Measurements from ENCODE around the gene C16orf78.
"Not testable (repeated sequence)": the region's sequence is repeated elsewhere in the genome, so short reads cannot be mapped to it uniquely, and the experiment has no call there.

The C16orf78 gene

DNA sequence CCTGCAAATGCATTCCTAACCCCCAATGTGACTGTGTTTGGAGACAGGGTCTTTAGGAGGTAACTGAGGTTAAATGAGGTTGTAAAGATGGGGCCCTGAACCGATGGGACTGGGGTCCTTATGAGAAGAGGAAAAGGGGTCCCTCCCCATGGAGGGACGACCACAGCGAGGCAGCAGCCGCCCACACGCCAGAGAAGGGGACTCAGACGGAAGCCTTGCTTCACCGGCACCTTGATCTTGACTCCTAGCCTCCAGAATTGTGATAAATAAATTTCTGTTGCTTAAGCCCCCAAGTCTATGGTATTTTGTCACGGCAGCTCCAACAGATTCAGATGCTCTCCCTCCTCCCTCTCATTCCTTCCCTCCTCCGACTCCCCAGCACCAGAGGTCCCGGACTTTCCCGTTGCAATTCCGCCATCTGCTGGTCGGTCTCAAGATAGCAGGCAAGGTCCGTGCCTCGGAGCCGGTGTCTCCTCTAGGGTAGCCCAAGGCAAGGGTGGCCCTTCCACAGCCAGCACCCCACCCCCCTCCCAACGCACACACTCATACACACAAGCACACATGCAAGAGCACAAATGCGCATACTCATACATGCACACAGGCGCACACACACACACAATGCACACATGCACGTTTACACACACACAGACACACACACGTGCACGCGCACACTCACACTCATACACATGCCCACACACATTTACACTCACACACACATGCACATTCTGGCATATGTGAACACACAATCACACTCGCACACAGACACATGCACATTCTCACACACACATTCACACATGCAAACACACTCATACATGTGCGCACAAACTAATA lies 23.1 kb upstream of the C16orf78 start:
- DNase-seq = peak; percentile 81

DNA sequence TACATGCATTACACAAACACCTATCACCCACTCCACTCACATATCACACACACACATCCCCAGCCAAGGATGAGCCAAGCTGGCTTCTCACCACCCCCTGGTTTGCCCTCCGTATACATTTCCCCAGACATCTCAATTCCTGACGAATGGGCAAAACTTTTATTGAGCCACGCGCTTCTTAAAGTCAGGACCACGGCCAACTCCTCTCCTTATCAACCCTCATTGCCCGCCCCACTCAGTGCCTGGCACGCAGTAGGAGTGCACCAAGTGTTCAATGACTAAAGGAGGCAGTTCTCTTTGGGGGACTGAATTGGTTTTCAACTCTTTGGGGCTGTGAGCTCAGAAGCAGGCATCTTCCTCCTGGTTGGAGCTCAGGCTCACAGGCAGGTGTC lies 22.5 kb upstream of the C16orf78 start:
- DNase-seq = no peak

- no peak for DNase-seq
These were observed 20.7 kb upstream of the C16orf78 start for GRCh38 chr16:49352892-49353291.

GRCh38 chr16:49353680-49354079 lies 19.9 kb upstream of the C16orf78 start:
- no peak for DNase-seq

- no peak for DNase-seq
These were observed 19.5 kb upstream of the C16orf78 start for GRCh38 chr16:49354101-49354500.

DNA sequence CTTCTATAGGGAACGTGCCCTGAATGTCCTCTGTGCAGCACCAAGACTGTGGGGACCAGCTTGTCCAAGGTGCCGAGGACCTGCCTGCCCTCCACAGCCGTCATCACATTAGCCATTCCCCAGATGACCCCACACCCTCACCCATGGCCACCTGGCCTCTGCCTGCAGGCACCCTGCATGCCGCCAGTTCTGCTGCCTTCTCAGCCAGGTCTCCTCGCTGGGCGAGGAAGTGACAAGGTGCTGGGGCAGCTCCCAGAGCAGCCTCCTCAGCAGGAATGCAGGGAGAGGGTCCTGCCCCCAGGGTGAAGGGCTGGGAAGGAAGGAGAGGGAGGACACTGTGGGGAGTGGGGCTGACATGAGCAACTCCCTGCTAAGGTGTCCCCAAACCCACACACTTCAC lies 18.6 kb upstream of the C16orf78 start:
- no peak for DNase-seq

GRCh38 chr16:49355933-49356665 lies 17.5 kb upstream of the C16orf78 start:
- DNase-seq = no peak

DNA sequence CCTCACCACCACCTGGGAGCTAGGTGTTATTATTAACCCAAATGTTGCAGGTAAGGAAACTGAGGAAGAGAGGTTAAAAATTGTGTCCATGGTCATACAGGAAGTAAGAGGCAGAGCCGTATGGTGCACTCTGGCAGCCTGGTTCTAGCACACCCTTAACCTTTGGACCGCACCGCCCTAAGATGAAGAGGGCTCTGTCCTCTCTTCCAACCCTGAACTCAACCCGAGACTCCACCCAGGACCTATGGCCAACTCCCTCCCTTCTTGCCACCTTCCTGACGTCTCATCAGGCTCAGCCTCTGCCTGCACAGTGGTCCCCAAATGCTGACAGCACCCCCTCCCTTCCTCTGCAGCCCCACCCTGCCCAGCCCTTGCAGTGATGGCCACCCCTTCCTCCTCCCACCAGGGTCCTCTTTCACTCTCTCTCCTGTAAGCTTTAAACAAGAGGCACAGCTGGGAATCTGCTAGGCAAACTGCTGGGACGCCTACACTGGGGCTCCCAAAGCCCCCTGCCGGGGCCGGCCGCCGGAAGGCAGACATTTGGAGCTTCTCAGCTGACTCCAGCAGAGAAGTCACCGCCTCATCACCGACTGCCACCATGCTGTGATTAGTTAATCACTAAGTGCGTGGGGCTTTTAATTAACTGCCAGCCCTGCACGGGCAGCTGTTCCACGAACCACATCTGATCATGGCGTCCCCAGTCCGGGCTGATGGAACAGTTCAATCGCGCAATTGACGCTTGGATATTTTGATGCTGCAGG lies 16.7 kb upstream of the C16orf78 start:
- no peak for DNase-seq

- DNase-seq = no peak
These were observed 14.0 kb upstream of the C16orf78 start for GRCh38 chr16:49359591-49359990.

- DNase-seq = not testable (repeated sequence)
These were observed 11.9 kb upstream of the C16orf78 start for GRCh38 chr16:49361731-49362130.

GRCh38 chr16:49362230-49362629 lies 11.4 kb upstream of the C16orf78 start:
- DNase-seq = no peak

- DNase-seq = no peak
These were observed 7.7 kb upstream of the C16orf78 start for GRCh38 chr16:49365711-49366509.

DNA sequence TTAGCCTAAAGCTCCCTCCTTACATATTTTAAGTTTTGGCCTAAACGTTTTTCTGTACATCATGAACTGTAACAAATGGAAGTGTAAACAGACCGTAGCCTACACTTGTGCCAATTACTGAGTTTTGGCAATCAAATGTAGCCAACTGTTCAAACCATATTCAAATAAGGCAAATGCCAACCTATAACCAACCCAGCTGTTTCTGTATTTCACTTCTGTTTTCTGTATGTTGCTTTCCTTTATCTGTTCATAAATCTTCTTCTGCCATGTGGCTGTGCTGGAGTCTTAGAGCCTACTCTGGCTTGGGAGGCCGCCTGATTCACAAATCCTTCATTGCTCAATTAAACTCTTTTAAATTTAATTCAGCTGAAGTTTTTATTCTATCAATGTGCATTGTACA lies 6.9 kb upstream of the C16orf78 start:
- no peak for DNase-seq

DNA sequence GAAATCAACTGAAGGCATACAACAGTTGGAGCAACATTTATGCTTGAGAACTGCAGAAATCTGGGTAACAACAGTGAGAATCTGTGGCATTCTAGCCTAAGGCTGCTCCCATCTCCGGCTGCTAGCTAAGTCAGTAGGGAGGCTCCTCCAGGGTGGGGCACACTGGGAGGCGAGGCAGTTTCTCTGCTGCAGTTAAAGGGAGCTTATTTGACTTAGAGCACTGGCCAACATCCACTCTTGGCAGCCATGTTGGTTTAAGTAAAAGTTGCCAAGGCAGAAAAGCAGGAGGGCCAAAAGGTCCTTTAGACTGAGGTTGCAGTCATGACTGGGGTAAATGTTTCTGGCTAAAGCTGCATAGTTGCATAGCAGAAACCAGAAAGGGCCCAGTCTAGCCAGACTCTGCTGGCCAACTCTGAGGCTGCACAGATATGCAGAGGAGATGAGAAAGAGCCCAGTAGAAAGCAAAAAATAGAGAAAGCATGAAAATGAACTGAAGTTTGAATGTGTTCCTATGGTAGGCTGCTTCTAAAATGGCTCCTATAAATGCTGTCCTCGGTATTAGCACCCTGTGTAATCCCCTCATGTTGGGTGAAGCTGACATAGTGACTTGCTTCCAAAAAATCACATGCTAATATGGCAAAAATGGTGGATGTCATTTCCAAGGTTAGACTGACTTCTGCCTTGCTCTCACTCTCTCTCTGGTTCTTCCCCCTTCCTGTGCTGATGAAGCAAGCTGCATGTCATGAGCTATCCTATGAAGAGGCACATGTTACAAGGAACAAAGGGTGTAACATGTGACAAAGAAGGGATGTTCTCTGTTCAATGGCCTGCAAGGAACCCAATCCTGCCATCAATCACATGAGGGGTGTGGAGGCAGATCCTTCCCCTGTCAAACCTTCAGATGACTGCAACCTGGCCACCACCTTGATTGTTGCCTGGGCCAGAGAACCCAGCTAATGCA lies 3.7 kb upstream of the C16orf78 start:
- DNase-seq = no peak

DNA sequence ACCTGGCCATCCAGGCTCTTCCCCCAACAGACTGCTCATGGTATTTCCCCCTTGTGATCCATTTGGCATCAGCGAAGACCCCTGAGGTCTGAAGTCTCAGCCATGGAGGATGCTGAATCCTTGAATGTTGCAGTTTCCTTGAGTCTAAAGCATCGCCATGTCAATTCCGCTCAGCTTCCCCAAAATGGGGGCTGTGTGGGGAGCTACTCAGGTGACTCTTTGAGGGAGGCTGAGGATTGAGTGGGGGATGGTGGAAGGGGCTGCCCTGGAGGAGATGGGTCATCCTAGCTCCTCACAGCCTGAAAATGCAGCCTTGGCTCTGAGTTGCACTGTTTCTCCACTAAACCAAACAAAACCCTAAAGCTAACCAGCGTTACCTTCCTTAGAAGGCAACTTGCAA lies 2.6 kb downstream of the C16orf78 start:
- DNase-seq = no peak

- no peak for DNase-seq
These were observed 3.7 kb downstream of the C16orf78 start for GRCh38 chr16:49377196-49377755.

GRCh38 chr16:49378238-49378637 lies 4.6 kb downstream of the C16orf78 start:
- DNase-seq = no peak

DNA sequence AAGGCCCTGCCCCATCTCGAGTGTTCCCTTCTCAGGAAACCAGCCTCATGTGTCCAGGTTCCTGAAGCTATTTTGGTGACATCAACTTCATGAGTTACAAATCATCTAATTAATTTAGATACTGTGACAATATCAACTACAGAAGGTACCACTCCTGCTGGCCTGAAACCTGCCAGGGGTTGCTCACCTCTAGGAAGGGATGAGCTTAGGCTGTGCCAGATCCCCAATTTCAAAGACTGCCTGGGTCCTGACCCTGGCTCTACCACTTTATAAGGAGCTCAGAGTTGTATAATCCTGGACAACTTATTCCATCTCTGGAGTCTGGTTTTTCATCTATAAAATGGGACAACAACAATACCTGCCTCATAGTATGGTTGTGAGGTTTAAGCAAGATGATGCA lies 5.2 kb downstream of the C16orf78 start:
- no peak for DNase-seq

DNA sequence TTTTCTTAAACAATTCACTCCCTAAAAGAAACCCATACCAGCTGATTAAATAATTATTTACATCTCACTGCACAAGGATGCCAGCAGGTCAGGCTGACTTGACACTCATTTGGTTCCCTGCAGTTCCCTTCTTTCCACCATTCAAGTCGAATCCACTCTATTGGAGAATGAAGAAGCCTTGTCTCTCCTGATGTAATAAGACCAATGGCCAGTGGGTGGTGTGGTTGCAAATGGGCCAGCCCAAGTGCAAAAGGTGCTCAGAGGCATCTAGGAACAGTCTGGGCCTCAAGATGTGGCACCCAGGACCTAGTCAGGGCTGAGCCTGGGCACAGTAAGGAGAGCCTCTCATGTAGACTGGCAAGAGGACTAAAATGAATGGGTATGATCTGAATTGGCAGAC lies 9.3 kb downstream of the C16orf78 start:
- DNase-seq = no peak

- DNase-seq = no peak
These were observed 21.4 kb downstream of the C16orf78 start for GRCh38 chr16:49395021-49395420.

DNA sequence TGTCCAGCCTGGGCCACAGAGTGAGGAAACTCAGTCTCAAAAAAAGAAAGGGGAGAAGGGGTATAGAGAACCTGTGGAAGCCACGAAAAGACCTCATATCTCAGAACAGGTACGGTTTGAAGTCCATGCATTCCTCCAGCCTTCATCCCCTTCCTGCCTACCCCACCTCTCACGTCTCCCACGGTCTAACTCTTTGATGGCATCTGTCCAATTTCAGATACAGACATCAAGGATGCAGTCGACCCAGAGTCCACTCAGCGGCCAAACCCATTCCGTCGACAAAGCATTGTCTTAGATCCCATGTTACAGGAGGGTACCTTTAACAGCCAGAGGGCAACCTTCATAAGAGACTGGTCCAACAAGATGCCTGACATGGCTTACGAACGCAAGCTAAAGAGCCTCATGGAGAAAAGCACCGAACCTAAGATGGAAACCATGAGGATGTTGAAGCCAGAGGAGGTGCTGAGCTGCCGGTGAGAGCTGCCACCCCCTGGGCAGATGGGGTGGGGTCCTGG lies 22.7 kb downstream of the C16orf78 start:
- DNase-seq = no peak

Measured in stimulated activated CD8-positive, alpha-beta memory T cell treated with anti-CD3 and anti-CD28 coated beads, Interleukin-4, amount 100 ng/mL, for 48 hours (primary cell).